Endothelial cell of umbilical vein (primary cell): Measurements from ENCODE around the gene GRM8. TPM values are rescaled to one million over a fixed set of nuclear protein-coding genes. Genes with fewer than 3 reads are reported as not detected.

Experiments
- BruUV-seq: library from RNA; stranded (reverse); fragments of 400-500 nt; replicated peaks from 2 replicates; lab custom pipeline; 2021; lab: Mats Ljungman, UMichigan
- CTCF ChIA-PET: fragments of 300-600, 350-600 bp; sonication (Branson Sonifier 250); formaldehyde crosslinking; loops from one replicate; lab custom pipeline; 2021; ENCODE audit warnings: antibody characterized with exemption, inconsistent platforms; lab: Charles Lee
- POLR2A ChIA-PET: fragments of 300-600, 350-600 bp; sonication (Branson Sonifier 250); formaldehyde crosslinking; loops from one replicate; lab custom pipeline; 2021; ENCODE audit warnings: antibody characterized with exemption, inconsistent platforms; lab: Charles Lee
- DNase-seq: peaks from one replicate; pipeline ENCODE4 v3.0.0-alpha.2; 2011; ENCODE audit warnings: low read depth, low spot score
- FAIRE-seq: peaks from 2 replicates; lab custom pipeline; 2011; peaks lifted over from hg19 to GRCh38; lab: Jason Lieb, UNC
- H2AFZ ChIP-seq: 2 replicates; pipeline ENCODE4 v1.6.0; 2012; ENCODE audit warnings: low read depth, low read length, control low read depth, inconsistent platforms
- H3K27ac ChIP-seq: 2 replicates; pipeline ENCODE4 v1.5.1; 2011; ENCODE audit warnings: low read depth, mild to moderate bottlenecking, control low read depth, low read length, moderate library complexity; ENCODE audit not compliant: insufficient read depth
- H3K27me3 ChIP-seq, 2 experiments: 2 replicates each; pipeline versions ENCODE4 v1.6.0 to v1.6.1; 2011; ENCODE audit warnings: low read length in 2 of 2, mixed read lengths in 1 of 2; ENCODE audit not compliant: control insufficient read depth in 2 of 2, insufficient read depth in 2 of 2
- H3K36me3 ChIP-seq, 2 experiments: 2 replicates in 1 of 2; 3 replicates in 1 of 2; pipeline ENCODE4 v1.5.1; 2011; ENCODE audit warnings: low read length in 2 of 2, mild to moderate bottlenecking in 1 of 2, moderate library complexity in 1 of 2; ENCODE audit not compliant: control insufficient read depth in 2 of 2, insufficient read depth in 2 of 2; ENCODE audit errors: extremely low read depth in 1 of 2
- H3K4me1 ChIP-seq: 3 replicates; pipeline ENCODE4 v1.5.1; 2011; ENCODE audit warnings: mild to moderate bottlenecking, low read length; ENCODE audit not compliant: control insufficient read depth, insufficient read depth; ENCODE audit errors: extremely low read depth
- H3K4me2 ChIP-seq: 2 replicates; pipeline ENCODE4 v1.6.1; 2011; ENCODE audit warnings: low read length, control low read depth, mixed read lengths; ENCODE audit not compliant: insufficient read depth
- H3K4me3 ChIP-seq, 3 experiments: fragments of 200-600 bp in 1 of 3; sonication (generic), shearing (Covaris generic) in 1 of 3; replicated peaks in 1 of 3; 2 replicates each; pipeline ENCODE4 v1.5.1; 2011 to 2016; ENCODE audit warnings: control low read depth in 3 of 3, low read length in 3 of 3, mild to moderate bottlenecking in 2 of 3, inconsistent platforms in 1 of 3, low read depth in 1 of 3, moderate library complexity in 1 of 3; ENCODE audit not compliant: insufficient read depth in 1 of 3
- H3K79me2 ChIP-seq: 2 replicates; pipeline ENCODE4 v1.6.0; 2012; ENCODE audit warnings: low read length, inconsistent platforms; ENCODE audit not compliant: control insufficient read depth, insufficient read depth
- H3K9ac ChIP-seq: replicated peaks from 2 replicates; pipeline ENCODE3; 2011; ENCODE audit warnings: low read length, control low read depth; ENCODE audit not compliant: insufficient read depth; ENCODE audit errors: extremely low read depth
- H3K9me1 ChIP-seq: replicated peaks from 3 replicates; pipeline ENCODE4 v1.6.0; 2011; ENCODE audit warnings: mild to moderate bottlenecking, low read length; ENCODE audit not compliant: control insufficient read depth, insufficient read depth; ENCODE audit errors: extremely low read depth
- H3K9me3 ChIP-seq: replicated peaks from 2 replicates; pipeline ENCODE4 v1.5.1; 2012; ENCODE audit warnings: low read length, inconsistent platforms; ENCODE audit not compliant: control insufficient read depth, insufficient read depth
- H4K20me1 ChIP-seq: replicated peaks from 2 replicates; pipeline ENCODE3; 2011; ENCODE audit warnings: mild to moderate bottlenecking, low read length; ENCODE audit not compliant: control insufficient read depth, insufficient read depth; ENCODE audit errors: extremely low read depth
- EZH2 ChIP-seq: IDR thresholded peaks from 2 replicates; pipeline ENCODE4 v1.6.1; 2012; ENCODE audit warnings: borderline replicate concordance, low read depth, mild to moderate bottlenecking, moderate library complexity, low read length, inconsistent platforms; ENCODE audit not compliant: severe bottlenecking
- FOS ChIP-seq: IDR thresholded peaks from 2 replicates; pipeline ENCODE4 v1.6.1; 2011; ENCODE audit warnings: mild to moderate bottlenecking, low read length, moderate library complexity, borderline replicate concordance; ENCODE audit not compliant: insufficient read depth
- GATA2 ChIP-seq: IDR thresholded peaks from 2 replicates; pipeline ENCODE4 v1.7.0; 2011; ENCODE audit warnings: low read depth, mild to moderate bottlenecking, moderate library complexity, mixed read lengths, low read length; ENCODE audit not compliant: insufficient read length, insufficient read depth
- POLR2A ChIP-seq: IDR thresholded peaks from 2 replicates; pipeline ENCODE4 v1.6.1; 2012; ENCODE audit warnings: low read depth, mild to moderate bottlenecking, control low read depth, low read length
- POLR2AphosphoS5 ChIP-seq: IDR thresholded peaks from 2 replicates; pipeline ENCODE4 v1.6.1; 2012; ENCODE audit warnings: low read depth, mild to moderate bottlenecking, control low read depth, low read length, moderate library complexity; ENCODE audit not compliant: insufficient read depth
- dilution Hi-C: fragments of 300-500 bp; cut with MboI; formaldehyde crosslinking; loops from one replicate; pipeline ENCODE4 v1.15.0; 2019; ENCODE audit warnings: low sequenced_read_pairs; ENCODE audit not compliant: extremely low pct_ligation_motif_present
- intact Hi-C: fragments of 100-400 bp; cut with micrococcal nuclease; formaldehyde crosslinking; loops from one replicate; pipeline ENCODE4 v1.10.0; 2022
- polyA plus RNA-seq, 4 experiments: library from polyadenylated mRNA; depleted of rRNA in 3 of 4; stranded (reverse) in 3 of 4; unstranded in 1 of 4; fragments of >200 nt; gene quantifications; 2 replicates each; pipeline versions ENCODE4 v1.2.1 to v1.2.3, GENCODE V29; 2011 to 2012; ENCODE audit warnings: missing spikeins in 1 of 4
- total RNA-seq: library from RNA; stranded (reverse); gene quantifications from 2 replicates; pipeline ENCODE4 v1.2.3, GENCODE V29; 2021
- TF ChIP-seq, protein P1 (sequence below): IDR thresholded peaks from 2 replicates; pipeline ENCODE4 v1.6.1; 2011; ENCODE audit not compliant: insufficient read depth, insufficient read length
- TF ChIP-seq, protein P2 (sequence below), 2 donors: IDR thresholded peaks; 1 replicate in 1 of 2; 2 replicates in 1 of 2; pipeline ENCODE4 v1.5.1; 2011; ENCODE audit warnings: low read length in 2 of 2, mild to moderate bottlenecking in 2 of 2, moderate library complexity in 2 of 2, control low read depth in 1 of 2, inconsistent platforms in 1 of 2, low read depth in 1 of 2; ENCODE audit not compliant: insufficient read depth in 1 of 2; ENCODE audit errors: extremely low read depth in 1 of 2

Gene GRM8
- total and polyA plus RNA-seq, 2 donors (not counting 3 experiments of a cell fraction or from before 2014, with no cell fraction given) = not detected

DNA sequence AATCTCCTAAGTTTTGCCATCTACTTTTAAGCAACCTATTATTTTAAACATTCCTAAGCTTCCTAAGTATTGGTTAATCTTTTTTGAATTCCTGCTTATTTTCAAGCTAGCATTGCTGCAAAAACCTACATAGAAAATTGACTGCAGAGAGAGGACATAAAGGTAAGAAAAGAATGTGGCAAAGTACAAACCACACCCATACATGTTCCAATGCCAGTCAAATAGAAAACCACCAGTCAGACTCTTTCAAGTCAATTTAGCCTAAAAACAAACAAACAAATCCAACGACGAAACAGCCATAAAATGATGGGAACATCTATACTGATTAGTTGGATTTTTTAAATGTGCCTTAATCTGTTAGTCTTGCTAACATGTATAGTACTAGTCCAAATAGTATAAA lies 804.8 kb downstream of the GRM8 start:
- Histone ChIP-seq H3K9me1 (no peaks in the 10 kb centered on the region), H4K20me1 (no peaks in the 10 kb centered on the region), H3K4me2 (no peak overlapping the region), H3K27ac (no peak overlapping the region), H3K27me3 (no peaks in the 10 kb centered on the region), H3K79me2 (no peaks in the 10 kb centered on the region), H2AFZ (no peak overlapping the region), H3K4me1 (no peaks in the 10 kb centered on the region), H3K9ac (no peak overlapping the region), H3K4me3 (no peak overlapping the region), H3K36me3 (no peaks in the 10 kb centered on the region), H3K9me3 (no peaks in the 10 kb centered on the region)
- ChIA-PET POLR2A (no interaction called here), CTCF (no interaction called here)
- FAIRE-seq (no peak), DNase-seq (no peak)
- no peak for TF ChIP-seq POLR2AphosphoS5
- TF ChIP-seq GATA2 = no peak
- TF ChIP-seq, protein P1, sequence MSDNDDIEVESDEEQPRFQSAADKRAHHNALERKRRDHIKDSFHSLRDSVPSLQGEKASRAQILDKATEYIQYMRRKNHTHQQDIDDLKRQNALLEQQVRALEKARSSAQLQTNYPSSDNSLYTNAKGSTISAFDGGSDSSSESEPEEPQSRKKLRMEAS = no peak
- TF ChIP-seq POLR2A = no peak
- TF ChIP-seq, protein P2, sequence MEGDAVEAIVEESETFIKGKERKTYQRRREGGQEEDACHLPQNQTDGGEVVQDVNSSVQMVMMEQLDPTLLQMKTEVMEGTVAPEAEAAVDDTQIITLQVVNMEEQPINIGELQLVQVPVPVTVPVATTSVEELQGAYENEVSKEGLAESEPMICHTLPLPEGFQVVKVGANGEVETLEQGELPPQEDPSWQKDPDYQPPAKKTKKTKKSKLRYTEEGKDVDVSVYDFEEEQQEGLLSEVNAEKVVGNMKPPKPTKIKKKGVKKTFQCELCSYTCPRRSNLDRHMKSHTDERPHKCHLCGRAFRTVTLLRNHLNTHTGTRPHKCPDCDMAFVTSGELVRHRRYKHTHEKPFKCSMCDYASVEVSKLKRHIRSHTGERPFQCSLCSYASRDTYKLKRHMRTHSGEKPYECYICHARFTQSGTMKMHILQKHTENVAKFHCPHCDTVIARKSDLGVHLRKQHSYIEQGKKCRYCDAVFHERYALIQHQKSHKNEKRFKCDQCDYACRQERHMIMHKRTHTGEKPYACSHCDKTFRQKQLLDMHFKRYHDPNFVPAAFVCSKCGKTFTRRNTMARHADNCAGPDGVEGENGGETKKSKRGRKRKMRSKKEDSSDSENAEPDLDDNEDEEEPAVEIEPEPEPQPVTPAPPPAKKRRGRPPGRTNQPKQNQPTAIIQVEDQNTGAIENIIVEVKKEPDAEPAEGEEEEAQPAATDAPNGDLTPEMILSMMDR (IDR thresholded peaks at IDR 0.05; ENCODE audit: extremely low read depth in 1 of 2, insufficient read depth in 1 of 2, low read depth in 1 of 2, low read length in 2 of 2) = no peak
- TF ChIP-seq EZH2 = no peak
- TF ChIP-seq FOS = no peak
- intact Hi-C loops (no loop called here), dilution Hi-C loops (no loop called here)
- BruUV-seq = no TSS peak
